Frontal cortex (tissue), 4 donors: Measurements from ENCODE around the gene PGF. TPM values are rescaled to one million over a fixed set of nuclear protein-coding genes. Genes with fewer than 3 reads are reported as not detected.
A peak's percentile ranks its signal among the peaks of the same experiment; 100 is the strongest.
"Not testable (repeated sequence)": the region's sequence is repeated elsewhere in the genome, so short reads cannot be mapped to it uniquely, and the experiment has no call there.

Experiments used
- DNase-seq, 2 donors: peaks; one replicate each; pipeline ENCODE4 v3.0.0; 2012; ENCODE audit warnings: low spot score in 2 of 2
- FAIRE-seq: peaks from 2 replicates; lab custom pipeline; 2012; peaks lifted over from hg19 to GRCh38; lab: Jason Lieb, UNC
- total RNA-seq: library from RNA; depleted of rRNA; stranded (reverse); fragments of >200 nt; gene quantifications from one replicate; pipeline ENCODE4 v1.2.3, GENCODE V29; 2014
- donor health status: control.
- donor health status: control.
- donor health status: control.

Gene PGF
- total RNA-seq, 1 donor from 2014 or later, result 2.9 TPM

DNA sequence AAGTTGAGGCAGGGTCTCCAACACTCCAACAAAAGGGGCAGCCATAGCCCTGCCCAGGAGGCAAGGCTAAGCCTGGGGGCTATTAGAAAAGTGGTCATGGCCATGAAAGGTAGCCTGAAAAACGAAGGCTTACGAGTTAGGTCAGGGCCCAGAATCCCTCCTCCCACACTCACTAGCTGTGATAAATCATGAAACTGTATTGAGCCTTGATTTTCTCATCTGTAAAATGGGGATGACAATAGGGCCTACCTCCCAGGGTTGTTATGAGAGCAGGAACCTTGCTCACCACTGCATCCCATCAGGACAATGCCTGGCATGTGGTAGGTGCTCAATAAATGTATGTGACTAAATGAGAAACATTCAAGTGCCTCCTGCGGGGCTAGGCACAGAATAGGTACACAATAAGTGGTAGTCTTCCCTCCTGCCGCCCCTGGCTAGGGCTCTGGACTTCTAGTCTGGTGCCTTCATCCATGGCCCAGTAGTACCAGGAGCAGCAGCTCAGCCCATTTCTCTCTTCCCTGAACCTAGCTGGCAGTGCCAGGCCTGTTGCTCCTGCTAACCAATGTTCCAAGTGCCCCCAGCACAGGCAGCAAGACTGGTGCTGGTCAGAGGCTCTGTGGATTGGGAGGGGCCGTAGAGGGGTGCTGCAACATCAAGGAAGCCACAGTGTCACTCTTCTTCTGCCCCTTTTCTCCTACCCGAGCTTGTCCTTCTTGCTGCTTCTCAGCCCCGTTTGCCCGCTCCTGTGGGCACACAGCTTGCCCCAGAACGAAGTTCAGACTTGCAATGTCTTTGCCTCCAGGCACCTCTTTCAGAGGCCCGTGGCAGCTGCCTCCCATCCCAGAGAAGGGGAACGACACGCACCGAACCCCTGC is 7.8 kb downstream of the PGF start:
- FAIRE-seq (no peak), DNase-seq (no peak)

DNA sequence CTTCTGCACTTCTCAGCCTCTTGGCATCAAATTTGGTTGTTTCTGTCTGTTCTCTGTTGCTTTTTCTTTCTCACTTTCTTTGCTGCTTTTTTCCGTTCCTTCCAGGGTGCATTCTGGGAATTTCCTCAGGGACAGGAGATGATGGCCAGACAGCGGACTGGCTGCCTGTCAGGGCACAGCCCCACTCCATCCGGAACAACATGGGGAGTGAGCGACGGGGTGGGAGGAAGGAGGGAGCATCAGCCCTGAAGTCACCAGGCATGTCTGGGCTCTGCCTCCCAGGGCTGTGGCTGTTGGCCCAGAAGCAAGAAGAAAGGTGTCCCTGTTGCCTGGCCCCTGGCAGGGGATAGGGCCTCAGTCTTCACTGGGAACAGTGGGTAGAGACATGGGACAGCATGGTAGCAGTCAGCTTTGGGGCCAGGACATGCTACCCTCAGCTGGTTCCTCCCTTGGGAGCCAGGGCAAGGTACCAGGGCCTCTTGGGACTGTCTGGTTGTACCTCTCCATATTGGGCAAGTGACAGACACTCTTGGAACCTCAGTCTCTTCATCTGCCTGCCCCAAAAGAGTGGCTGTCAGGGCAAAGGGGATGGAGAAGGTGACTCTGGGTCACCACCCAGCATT is 8.6 kb downstream of the PGF start:
- no peak for FAIRE-seq
- no peak for DNase-seq

DNA sequence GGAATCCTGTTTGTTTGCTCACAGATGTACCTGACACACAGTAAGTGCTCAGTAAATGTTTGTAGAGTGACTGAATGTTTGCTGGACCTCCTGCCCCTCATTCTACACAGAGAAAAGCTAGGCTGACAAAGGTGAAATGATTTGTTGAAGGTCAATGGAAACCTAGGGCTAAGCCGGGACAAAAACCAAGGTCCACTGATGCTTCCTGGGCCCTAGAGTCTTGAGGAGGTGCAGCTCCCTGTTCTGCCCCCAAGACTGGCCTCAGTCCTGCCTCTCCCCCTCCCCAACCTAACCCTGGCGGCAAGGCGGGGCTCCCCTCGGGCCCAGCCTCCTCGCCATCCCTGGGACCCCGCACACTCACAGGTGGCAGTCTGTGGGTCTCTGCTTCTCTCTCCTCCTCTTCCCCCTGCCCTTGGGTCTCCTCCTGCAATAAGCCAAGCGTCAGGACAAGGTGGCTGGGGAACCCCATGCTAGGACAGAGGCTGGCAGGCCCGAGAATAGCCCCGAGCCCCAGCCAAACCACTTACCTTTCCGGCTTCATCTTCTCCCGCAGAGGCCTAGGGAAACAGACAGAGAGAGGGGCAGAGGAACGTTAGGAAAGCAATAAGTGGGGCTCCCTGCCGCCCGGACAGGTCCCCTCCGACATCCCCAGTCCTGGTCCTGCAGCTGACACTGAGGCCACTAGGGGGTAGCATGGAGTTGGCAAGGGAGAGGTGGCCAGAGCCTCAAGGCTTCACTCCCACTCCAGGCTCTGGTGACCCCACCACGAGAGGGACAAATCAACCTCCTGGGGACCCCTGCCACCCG is 9.3 kb downstream of the PGF start:
- FAIRE-seq (no peak), DNase-seq (peak; percentile 76 to 92)

DNA sequence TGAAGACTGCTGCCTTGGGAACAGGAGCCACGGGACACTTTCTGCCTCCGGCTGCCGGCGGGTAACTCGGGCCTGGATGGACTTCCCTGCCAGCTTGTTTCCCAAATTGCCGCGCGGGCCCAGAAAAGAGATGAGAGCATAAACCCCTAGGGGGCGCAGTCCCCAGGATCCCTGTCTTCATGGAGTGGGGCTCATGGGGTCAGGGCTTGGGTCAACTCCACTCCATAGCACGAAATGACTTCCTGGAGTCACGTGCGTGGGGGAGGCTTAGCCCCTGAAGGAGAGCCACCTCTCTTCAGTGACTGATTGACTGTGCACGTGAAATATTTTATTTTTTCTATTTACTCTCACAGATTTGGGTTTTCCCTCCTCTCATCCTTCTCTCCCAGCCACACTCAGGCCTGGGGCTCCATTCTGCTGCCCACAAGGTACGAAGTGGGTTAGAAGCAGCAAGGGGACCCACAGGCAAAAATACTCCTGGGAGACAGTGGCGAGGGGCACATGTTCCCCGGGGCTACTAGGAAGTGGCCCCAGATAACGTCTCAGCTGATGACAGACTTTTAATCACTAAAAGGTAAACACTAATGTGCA is 10.0 kb downstream of the PGF start:
- FAIRE-seq (no peak), DNase-seq (no peak)

DNA sequence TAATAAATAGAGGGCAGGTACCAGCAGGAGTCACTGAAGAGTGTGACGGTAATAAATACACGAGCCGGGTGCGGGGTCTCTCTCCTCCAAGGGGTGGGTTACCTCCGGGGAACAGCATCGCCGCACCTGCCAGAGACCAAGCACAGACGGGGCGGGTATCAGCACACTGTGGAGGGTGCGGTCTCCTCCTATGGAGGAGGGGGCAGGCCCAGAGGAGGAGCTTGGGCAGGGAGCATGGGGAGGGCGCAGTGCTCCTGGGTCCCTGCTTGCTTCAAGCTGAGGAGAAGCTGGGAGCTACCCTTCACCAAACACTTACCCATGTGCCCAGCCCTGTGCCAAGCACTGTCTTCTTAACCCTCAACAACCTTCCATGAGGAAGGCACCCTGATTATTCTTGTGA is 12.8 kb downstream of the PGF start:
- FAIRE-seq (no peak), DNase-seq (no peak)

DNA sequence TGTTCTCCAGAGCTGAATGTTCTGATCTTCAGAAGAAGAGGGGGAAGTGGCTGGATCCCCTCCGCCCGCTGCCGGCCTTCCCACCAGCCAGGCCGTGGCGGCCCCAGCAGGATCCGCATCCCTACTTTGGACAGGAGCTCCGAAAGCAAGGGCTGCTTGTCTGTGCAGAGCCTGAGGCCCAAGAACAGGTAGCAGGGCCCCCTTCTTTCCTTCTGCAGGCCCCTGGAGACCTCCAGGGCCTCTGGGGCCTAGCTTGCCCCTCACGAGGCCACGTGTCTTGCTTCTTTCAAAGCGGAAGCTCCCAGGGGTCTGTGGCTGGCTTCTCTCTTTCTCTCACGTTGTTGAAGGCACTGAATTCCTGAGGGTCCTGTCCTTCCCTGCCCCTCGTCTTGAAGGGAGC is 13.2 kb downstream of the PGF start:
- DNase-seq, result no peak
- FAIRE-seq, result no peak

DNA sequence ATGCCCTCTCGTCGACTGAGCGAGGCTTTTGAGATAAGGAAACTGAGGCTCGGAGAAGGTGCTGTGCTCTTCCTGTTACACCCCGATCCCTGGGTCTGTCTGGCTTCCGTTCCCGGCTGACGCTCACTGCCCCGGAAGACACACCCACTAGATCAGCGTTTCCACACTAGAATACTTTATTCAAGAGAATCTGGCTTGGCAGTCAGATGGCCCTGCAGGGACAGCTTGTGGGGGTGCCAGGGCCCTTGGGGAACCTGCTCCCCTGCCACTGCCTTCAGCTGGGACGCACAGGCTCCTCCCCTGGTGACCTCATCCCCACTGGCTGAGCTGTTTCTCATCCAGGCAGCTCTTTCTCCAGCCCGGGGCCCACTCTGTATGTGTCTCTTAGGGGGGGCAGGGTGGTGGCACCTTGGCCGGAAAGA is 13.7 kb downstream of the PGF start:
- FAIRE-seq, result no peak
- DNase-seq, result peak in 1 of 2 donors; percentile 69

DNA sequence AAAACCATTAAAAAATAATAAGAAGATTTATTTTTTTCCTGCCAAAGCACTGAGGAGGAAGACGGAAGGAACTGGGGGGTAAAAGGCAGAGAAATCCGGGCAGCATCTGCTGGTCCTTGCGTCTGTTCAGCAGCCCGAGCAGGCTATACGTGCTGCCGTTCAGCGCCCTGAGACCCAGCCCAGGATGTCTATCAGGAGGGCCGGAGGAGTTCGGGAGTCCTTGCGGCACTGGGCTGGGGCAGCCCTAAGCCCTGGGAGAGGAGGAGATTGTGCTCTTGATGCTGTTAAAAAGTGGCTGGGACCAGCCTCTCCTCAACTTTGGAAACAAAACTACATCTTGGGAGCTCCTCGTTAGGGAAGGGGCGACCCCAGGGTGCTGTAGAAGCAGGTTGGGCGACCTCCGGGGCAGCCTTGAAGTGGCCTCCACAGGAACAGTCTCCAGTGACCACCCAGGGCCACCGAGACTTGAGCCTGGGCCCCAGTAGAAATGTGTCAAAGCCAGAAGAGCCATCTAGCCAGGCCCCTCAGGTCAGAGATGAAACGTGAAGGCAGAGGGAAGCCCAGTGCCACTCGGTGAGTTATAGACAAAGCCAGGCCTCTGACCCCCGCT is 14.3 kb downstream of the PGF start:
- FAIRE-seq (no peak), DNase-seq (no peak)

DNA sequence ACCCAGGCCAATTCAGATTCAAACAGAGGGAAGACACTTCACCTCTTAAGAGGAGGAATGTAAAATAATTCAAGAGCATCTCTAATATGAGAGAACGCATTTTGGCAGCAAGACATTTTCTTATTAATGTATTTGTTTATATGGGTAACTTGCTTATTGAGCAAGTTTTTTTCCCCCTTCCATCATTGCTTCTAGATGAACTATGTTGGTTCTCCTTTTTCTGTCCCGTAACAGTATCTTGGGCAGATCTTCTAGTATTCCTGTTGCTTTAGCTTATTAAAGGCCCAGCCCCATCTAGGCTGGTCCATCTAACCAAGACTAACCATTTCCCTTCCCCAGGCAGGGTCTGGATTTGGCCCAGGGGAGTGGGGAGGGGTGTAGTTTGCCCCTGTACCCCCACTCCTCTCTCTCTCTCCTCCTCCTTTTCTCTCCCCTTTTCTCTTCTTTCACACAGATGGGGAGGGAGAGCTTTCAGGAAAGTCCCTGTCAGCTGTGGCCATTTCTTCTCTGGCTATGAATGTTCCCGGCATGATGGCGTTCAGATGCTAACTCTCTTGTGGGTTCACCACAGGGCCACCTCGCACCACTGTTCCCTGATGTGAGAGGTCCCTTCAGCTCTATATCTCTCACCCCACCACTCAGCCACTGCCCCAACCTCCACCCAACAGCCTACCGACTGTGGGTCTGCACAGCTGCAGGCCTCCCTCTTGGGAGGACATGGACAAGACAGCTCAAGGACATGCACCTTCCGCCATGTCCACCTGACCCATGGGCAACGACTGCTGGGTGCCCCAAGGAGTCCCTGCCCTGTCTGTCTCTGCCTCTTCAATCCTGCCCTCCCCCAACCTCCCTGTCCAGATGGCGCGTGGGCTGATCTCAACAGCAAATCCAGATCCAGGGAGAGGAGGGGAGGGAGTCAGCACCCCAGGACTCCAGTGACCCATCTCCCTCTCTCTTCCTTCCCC is 16.6 kb downstream of the PGF start:
- FAIRE-seq (no peak), DNase-seq (no peak)

DNA sequence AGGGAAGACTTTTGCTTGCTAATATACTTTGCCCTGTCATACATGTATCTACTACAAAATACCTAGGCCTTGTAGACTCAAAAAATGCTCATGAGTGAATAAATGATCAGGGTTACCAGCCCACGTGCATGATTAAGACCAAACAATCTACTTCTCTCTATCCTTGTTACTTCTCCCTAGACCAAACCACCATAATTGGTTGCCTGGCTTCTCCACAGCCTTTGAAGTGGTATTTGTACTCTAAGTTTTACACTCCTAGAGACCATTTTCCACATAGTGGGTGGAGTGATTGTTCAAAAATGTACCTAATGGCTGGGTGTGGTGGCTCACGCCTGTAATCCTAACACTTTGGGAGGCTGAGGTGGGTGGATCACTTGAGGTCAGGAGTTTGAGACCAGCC is 18.2 kb downstream of the PGF start:
- no peak for DNase-seq
- FAIRE-seq, result no peak

DNA sequence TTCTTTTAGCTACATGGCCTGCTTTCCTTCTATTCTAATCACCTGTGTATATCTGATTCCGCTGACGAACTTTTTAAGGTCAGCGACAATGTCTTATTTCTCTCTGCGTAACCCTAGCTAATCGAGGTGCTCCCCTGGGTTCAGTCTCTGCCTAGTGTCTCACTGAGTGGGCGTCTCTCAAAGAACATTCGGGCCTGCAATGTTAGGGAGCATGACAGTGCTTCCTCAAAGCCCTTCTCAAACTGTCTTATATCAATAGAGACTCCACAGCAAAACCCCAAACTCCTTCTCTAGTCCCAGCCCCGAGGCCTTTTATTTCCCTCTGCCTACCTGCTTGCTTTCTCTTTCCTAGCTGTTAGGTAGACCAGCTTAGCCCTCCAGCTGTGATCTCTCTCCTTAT is 18.7 kb downstream of the PGF start:
- FAIRE-seq (no peak), DNase-seq (no peak)

DNA sequence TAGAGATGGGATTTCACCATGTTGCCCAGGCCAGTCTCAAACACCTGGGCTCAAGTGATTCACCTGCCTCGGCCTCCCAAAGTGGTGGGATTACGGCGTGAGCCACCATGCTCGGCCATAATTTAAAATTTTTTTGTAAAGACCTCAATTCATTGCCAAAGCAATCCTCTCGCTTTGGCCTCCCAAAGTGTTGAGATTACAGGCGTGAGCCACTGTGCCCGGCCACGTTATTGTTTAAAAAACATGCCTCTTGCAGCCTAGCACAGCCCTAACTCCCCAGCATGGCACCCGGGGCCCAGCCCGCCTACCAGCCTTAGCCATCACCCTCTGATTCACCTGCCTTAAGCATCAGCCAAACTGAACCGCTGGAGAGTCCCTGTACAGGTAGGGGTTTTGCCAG is 19.2 kb downstream of the PGF start:
- DNase-seq, result no peak
- FAIRE-seq, result no peak

DNA sequence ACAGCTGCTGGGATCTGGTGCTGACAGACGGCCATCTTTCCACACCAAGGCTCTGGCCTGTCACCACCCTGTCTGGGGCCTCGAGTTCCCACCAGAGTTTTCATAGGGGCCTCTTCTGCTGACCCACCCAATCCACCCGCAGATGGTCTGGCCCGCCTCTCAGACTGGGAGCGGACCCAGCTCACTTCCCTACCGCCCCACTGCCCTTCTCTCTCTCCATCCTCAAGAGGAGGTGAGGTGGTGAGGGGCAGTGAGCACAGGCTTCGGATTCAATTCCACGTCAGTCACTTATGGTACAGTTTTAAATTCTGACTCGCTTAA is 20.1 kb downstream of the PGF start:
- FAIRE-seq (no peak), DNase-seq (no peak)

DNA sequence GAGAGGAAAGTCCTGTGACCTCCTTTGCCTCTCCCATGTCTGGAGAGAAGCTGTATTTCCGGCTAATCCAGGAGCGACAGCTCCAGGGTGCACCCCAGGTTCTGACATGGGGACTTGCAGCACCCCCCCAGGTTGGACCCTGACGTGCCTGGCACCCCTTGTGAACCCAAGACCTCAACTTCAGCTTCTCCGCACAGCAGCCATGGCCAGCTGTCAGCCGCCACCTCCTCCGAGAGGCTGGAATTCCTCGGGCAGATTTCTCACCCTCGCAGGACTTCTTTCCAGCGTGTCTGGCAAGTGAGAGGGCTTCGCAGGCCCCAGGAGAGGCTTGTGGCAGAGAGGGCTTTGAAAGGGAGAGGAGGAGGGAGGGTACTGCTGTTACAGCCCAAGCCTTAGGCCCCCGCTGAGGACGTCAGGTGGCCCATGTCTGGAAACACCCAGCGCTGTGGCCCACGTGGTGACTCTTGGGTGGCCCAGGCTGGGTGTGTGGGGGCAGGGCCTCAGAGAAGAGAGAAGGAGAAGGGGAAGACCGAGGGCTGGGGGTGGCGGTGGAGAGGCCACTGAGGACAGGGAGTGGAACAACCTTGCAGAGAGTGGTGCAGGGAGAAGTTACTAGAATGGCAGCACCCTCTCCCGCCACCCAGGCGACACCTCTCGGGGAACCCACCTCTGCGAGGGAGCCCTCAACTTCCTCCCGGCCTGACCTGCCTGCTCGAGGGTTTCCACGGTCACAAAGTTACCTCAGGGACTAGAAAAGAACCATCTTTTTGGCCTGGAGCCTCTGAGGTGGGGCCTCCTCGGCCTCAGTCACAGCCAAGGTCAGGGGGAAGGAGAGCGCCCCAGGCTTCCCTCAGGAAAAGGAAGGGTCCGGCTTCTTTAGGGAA is 20.7 kb downstream of the PGF start:
- FAIRE-seq, result no peak
- no peak for DNase-seq

DNA sequence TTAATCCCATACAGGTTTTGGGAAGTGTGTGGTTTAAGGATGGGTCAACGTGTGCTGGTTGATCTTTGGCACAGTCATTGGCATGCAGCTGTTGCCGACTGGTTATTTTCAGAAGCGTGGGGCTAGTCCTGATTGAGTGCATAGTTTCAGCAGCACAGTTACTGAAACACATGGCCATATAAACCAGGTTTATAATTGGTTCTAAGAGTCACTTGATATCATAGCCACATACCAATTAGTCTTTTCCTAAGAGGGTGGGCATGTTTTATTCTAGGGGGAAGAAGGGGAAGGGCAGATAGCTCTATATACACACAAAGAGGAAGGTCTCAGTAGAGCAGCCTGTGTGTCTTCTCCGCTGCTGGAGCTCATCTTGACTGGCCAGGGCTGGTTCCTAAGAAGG is 21.4 kb downstream of the PGF start:
- DNase-seq, result no peak
- FAIRE-seq, result no peak

DNA sequence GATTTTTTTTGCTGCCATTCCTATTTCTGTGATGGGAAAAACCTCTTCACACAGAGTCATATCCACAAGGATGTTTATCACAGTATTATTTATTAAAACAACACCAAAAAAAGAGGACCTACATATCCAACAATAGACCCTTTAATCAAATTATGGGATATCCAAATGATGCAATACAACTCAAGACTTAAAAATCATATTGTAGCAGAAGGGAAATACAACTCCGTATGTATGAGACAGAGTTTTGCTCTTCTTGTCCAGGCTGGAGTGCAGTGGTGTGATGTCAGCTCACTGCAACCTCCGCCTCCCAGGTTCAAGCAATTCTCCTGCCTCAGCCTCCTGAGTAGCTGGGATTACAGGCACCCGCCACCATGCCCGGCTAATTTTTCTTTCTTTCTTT is 22.5 kb downstream of the PGF start:
- DNase-seq, FAIRE-seq: not testable (repeated sequence)

DNA sequence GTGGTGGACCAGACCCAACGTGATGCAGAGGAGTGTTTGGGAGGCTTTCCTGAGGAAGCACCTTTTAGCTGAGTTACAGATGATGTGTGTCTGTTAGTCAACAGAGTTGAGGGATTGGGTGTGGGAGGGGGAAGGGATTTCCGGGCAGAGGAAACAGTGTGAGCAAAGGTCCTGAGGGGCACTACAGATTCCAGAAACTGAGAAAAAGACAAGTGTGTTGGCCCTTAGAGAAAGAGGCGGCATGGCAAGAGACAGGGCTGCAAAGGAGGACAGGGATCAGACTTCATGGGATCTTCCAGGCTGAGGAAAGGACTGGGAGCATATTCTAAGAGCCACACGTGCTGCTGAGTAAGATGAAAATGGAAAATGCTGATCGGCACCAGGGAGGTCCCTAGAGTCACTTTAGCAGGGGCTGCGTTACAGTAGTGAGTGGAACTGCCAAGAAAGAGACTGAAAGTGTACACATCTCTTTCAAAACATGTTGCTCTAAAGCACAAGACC is 22.9 kb downstream of the PGF start:
- FAIRE-seq, result no peak

DNA sequence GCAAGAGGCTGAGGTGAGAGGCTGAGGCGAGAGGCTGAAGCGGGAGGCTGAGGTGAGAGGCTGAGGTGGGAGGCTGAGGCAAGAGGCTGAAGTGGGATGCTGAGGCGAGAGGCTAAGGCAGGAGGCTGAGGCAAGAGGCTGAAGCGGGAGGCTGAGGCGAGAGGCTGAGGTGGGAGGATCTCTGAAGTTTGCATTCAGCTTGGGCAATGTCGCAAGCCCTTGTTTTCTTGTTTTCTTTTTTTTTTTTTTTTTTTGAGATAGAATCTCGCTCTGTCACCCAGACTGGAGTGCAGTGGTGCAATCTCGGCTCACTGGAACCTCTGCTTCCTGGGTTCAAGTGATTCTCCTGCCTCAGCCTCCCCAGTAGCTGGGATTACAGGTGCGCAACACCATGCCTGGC is 23.7 kb downstream of the PGF start:
- not testable (repeated sequence) for DNase-seq, FAIRE-seq

More for the DNA sequence above, 22.9 kb downstream of the PGF start:
- DNase-seq, result no peak
